NCI-H82 treated with DMSO at 0.1 percent for 48 hours (cell line): Measurements from ENCODE around the gene CDK3.
"Not testable (repeated sequence)": the region's sequence is repeated elsewhere in the genome, so short reads cannot be mapped to it uniquely, and the experiment has no call there.

ENCODE experiments used
- DNase-seq: peaks from one replicate; lab custom pipeline; 2025; ENCODE audit not compliant: unreplicated experiment; lab: John Stamatoyannopoulos, UW

Gene CDK3

DNA sequence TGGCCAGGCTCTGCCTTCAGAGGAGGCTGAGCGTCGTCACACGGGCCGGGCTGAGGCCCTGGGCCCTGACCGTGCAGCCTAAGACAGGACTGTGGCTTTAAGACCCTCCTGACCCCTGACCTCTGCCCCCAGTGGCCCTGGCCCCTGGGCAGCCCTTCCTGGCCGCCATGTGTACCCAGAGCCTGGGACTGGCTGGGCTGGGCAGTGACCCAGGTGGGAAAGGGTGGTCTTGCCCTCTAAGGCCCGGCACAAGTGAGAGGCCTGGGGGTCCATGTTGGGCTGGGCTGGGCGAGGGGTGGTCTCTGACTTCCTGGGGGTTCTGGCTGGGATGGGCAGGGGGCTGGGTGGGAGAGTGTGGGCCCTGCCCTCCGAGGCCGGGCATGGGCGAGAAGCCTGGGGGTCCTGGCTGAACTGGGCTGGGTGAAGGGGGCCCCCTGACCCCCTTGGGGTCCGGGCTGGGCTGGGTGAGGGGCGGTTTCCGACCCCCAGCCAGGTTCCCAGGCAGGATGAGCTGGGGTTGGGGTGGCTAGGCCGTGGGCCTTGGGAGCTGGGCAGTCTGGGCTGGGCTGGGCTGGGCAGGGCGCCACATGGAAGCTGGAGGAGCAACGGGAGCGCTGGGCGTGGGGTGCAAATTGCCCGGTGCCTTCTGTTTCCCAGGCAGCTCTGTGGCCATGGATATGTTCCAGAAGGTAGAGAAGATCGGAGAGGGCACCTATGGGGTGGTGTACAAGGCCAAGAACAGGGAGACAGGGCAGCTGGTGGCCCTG, at the start of gene CDK3:
Gene CDK3, plus strand, starts transcription at position 101 of the 767 bp plus-strand sequence. Its CDS starts 571 bp downstream, at position 672.
- DNase-seq = no peak

DNA sequence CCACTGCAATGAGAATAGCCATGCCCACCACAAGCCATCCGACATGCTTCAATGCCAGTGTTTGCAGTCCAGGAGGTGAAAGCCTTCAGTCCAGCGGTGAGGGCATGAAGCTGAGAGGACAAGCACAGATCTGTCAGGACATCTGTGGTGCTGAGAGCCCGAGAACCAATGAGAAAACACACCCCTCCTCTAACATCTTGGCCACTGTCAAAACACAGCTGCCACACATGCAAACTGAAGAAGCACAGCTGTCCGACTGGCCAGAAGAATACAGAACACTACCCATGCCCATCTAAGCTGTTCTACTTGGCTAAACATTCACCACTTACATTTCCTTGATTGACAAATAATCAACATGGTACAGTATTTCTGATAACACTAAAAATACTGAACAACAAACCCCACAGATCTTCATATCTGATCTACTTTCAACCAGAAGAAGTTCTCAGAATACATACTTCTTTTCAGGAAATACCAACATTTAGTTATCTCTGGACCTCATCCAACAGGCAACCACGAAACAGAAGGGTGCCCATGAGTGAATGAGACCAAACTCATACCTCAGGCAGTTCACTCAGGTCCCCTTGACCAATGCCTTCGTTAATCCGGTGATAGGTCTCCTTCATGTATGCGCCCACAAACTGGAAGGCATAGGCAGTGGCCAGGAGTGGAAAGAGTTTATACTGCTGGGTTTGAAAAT, 49.6 kb upstream of the CDK3 start:
- no peak for DNase-seq

DNA sequence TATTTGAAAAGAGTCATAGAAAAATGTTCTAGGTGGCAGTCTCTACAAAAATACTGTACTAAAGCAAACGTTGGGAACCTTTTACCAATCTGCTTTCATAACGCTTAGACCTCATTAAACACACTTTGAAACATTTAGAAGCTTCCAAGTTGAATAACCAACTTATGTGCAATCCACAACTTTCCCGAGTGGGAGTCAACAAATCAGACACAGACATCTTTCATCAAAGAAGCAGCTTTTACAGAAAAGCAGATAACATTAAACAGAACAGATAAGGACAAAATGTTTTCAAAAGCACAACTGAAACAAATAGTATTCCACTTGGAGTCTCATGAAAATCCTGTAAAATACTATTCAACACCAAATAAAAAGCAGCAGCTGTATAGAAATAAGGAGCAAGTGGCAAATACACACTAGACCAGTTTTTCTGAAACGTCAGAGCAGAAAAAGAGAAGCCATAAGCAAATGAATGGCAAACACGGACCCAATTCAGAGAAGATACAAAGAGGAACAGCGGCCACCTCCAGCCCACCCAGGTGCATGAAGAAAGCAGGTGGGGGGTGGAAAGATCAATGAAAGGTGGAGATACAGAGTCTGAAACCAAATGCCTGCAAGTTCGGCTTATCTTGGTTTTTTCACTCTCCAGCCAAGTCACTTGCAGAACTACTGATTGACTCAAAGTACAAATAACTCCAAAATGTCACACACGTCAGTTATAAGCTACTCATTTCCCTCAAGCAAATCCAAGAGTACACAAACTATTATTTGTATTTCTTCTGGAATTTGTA, 41.4 kb upstream of the CDK3 start:
- DNase-seq = no peak

- DNase-seq = no peak
Observed at GRCh38 chr17:75959839-75960511, 40.7 kb upstream of the CDK3 start.

DNA sequence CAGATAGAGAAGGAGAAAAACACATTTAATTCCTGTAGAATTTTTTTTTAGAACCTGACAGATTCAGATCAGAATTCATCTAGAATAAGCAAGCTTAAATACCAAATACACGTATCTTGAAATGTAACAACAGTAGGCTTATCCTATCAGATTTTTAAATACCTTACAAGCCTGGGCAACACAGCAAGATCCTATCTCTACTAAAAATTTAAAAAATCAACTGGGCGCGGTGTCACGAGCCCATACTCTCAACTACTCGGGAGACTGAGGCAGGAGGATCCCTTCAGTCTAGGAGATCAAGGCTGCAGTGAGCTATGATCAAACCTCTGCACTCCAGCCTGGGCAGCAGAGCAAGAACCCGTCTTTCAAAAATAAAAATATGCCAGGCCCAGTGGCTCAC, 35.2 kb upstream of the CDK3 start:
- DNase-seq = no peak

- DNase-seq = not testable (repeated sequence)
Observed at GRCh38 chr17:75969044-75969443, 31.6 kb upstream of the CDK3 start.

DNA sequence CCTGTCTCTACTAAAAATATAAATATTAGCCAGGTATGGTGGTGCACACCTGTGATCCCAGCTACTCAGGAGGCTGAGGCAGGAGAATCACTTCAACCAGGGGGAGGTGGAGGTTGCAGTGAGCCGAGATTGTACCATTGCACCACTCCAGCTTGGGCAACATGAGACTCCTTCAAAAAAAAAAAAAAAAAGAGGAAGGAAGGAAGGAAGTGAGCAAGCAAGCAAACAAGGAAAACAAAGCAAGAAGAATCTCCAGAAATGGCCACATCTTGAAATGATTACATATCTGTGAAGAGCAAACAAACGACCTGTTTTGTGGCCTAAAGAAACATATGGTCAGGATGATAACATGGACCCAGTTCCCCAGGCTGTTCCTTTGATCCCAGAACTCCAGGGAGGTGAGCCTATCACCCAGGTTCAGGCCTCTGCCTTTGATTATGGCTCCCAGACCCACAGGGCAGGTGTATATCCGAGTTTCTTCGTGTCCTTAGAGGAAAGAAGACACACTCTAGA, 30.6 kb upstream of the CDK3 start:
- DNase-seq = no peak

DNA sequence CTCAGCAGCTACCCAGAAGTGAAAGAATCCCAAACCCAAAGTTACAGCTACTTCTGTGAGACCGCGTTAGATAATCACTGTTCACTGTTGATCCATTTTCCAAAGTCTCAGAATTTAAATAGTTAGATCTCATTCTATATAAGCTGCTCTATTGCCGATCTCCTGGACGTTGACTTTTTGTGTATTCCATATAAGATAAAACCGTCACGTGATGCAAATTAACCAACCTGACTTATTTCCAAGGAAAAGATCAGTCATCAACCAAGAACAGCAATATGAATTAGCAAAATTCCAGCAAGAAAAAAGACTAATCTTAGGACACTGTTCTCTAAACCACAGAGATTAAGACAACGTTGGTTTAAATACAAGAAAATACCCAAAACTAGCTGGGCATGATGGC, 30.0 kb upstream of the CDK3 start:
- DNase-seq = no peak

DNA sequence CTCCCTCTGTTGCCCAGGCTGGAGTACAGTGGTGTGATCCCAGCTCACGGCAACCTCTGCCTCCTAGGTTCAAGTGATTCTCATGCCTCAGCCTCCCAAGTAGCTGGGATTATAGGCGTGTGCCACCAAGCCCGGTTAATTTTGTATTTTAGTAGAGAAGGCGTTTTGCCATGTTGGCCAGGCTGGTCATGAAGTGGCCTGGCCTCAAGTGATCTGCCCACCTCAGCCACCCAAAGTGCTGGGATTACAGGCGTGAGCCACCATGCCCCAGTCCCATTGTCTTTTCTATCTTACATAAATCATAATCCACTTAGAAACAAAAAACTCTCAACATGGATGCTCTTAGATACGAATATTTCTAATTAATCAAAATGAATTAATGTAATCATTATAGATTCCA, 25.5 kb upstream of the CDK3 start:
- DNase-seq = not testable (repeated sequence)

- DNase-seq = no peak
Observed at GRCh38 chr17:75975757-75976174, 24.9 kb upstream of the CDK3 start.

- no peak for DNase-seq
Observed at GRCh38 chr17:75976175-75976848, 24.3 kb upstream of the CDK3 start.

DNA sequence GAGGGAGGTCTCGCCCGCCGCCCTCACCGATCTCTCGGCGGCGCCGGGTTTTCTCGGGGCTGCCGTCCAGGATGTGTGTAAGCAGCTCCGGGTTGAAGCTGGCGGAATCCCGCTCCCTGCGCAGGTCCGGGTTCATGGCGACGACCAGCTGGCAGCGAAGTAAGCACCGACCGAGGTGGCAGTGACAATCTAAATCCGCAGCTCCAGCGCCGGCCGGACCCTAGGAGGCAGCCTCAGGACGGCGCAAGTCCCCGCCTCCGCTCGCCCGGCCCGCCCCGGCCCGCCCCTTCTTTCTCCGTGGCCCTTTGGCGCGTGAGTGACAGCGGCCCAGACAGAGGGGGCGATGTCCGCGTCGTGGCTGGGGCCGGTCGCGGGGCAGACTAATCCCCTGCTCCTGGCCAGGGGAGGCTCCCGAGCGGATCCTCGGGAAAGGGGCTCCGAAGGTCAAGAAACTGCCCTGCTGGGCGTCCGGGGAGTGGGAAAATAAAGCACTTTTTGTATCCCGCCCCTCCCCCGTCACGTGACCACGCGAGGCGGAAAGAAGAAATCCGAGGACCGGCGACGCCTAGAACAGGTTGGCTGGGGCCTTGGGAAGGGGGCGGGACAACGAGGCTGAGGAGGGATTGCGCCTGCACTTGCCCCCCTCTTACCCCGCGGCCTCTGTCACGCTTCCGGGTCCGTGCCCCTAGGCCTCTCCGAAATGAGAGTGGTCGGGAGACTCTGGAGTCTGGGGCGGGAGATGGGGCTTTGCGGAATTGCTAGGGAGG, 21.5 kb upstream of the CDK3 start, which contains the start of the genes ACOX1 and TEN1:
Gene ACOX1, minus strand, starts transcription at position 229 of the 767 bp plus-strand sequence. Its CDS starts 93 bp downstream, at position 136.
Gene TEN1, plus strand, starts transcription at position 303 of the 767 bp plus-strand sequence. CDS start 6,953 bp downstream, outside the sequence.
- DNase-seq = peak; percentile 93

GRCh38 chr17:75979705-75980187, 20.9 kb upstream of the CDK3 start:
- DNase-seq = peak; percentile 80

DNA sequence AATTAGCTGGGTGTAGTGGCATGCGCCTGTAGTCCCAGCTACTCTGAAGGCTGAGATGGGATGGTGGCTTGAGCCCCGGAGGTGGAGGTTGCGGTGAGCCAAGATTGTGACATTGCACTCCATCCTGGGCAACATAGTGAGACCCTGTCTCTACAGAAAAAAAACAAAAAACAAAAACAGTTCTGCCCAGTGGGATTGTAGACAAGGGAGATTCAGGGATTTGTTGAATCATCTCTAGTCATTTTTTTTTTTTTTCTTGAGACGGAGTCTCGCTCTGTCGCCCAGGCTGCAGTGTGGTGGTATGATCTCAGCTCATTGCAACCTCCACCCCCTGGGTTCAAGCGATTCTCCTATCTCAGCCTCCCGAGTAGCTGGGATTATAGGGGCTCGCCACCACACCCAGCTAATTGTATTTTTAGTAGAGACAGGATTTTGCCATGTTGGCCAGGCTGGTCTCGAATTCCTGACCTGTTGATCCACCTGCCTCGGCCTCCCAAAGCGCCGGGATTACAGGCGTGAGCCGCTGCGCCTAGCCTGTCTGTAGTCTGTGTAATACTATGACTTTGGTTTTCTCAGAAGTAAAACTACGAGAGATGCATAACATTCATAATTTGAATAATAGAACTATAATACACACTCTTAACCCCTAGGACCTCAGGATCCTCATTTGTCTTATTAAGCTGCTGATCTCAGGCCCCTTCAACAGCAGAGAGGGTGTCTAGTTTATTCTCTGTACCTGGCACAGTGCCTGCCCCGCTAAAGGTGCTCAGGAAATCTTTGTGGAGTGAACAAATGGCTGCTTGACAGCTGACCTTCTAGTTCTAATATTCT, 20.3 kb upstream of the CDK3 start:
- DNase-seq = peak; percentile 8

DNA sequence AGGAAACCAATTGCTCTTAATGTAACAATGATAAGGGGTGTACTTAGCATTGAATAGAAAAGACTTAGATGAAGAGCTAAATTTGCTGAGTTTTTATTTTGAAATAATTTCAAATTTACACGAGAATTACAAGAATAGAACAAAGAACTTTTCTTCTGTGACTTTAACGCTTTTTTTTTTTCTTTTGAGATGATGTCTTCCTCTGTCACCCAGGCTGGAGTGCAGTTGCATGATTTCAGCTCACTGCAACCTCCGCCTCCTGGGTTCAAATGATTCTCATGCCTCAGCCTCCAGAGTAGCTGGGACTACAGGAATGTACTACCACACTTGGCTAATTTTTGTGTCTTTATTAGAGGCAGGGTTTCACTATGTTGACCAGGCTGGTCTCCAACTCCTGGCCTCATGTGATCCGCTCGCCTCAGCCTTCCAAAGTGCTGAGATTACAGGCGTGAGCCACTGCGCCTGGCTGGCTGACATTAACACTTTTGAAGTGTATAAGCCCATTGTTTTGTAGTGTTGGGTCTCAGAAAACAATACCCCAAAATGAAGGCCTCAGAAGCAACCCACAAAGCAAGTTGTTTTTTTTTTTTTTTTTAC, 19.5 kb upstream of the CDK3 start:
- no peak for DNase-seq

- peak; percentile 21 for DNase-seq
Observed at GRCh38 chr17:75983501-75984181, 17.0 kb upstream of the CDK3 start.

DNA sequence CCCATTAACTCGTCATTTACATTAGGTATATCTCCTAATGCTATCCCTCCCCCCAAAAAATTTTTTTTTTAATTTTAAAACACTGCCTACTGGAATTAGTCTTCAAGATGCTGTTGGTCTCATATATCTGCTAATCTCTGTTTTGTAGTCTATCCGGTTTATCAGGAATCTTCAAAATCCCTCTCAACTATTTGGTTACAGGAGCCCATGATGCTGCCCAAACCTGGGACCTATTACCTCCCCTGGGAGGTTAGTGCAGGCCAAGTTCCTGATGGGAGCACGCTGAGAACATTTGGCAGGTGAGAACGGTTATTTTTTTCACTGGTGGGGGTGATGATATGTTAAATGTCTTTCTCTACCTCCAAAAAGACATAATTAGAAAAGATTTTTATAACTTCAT, 14.7 kb upstream of the CDK3 start:
- DNase-seq = no peak
